ENCODE data around the gene VEGFC. TPM values are rescaled to one million over a fixed set of nuclear protein-coding genes. Genes with fewer than 3 reads are reported as not detected.

VEGFC gene
- total RNA-seq, 1 experiment from 2014 or later: not detected

DNA sequence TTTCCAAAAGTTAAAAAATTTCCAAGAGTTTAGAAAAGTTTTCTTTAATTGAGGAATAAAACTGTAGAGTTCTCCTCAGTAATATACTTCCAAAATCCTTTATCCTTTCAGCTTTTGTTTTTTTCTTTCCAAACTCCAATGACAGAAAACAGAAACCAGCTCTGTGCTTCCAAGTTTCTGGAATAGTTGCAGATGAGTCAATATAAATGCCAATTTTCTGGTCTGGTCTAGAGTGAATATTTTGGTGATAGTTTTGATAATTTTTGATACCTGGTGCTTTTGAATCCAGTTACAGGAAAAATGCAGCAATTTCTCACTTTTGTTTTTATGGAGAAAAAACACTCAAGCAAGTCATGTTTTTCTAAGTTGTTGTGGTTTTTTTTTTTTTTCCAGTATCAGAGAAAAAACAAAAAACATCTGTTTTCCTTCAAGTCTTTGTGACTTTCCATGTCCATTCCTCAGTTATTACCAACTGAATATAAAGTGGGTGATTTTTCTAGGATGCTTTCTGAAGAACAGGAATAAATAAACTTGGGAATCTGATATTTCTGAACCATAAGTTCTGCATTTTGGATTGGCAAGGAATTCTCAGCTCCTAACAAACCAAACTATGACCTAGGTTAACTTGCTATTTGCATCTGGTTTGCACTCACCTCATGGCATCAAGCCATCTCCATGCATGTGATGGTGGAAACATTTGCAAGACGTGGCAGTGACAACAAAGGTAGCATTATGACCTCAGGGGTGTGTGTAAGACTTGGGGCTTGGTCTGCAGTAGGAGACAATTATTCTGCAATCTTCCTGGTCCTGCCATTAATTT lies 139.1 kb downstream of the VEGFC start:
- ChIA-PET RAD21 (ENCODE audit: low non-redundant PET in 1 of 2, low total read pairs in 2 of 2, uncharacterized antibody in 2 of 2, unreplicated experiment in 2 of 2) (no interaction called here), CTCF (no interaction called here), POLR2A (no interaction called here)
- TF ChIP-seq YY1 (IDR thresholded peaks at IDR 0.05; ENCODE audit: extremely low read depth, insufficient replicate concordance, low read depth, low read length): no peak
- no peak for TF ChIP-seq JUND (IDR thresholded peaks at IDR 0.05)
- no peak for TF ChIP-seq SRF (IDR thresholded peaks at IDR 0.05; ENCODE audit: low read depth)
- TF ChIP-seq FOSL1 (IDR thresholded peaks at IDR 0.05; ENCODE audit: low read depth): no peak
- TF ChIP-seq, protein P1, sequence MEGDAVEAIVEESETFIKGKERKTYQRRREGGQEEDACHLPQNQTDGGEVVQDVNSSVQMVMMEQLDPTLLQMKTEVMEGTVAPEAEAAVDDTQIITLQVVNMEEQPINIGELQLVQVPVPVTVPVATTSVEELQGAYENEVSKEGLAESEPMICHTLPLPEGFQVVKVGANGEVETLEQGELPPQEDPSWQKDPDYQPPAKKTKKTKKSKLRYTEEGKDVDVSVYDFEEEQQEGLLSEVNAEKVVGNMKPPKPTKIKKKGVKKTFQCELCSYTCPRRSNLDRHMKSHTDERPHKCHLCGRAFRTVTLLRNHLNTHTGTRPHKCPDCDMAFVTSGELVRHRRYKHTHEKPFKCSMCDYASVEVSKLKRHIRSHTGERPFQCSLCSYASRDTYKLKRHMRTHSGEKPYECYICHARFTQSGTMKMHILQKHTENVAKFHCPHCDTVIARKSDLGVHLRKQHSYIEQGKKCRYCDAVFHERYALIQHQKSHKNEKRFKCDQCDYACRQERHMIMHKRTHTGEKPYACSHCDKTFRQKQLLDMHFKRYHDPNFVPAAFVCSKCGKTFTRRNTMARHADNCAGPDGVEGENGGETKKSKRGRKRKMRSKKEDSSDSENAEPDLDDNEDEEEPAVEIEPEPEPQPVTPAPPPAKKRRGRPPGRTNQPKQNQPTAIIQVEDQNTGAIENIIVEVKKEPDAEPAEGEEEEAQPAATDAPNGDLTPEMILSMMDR (IDR thresholded peaks at IDR 0.05 in 2 of 3, conservative IDR thresholded peaks at IDR 0.05 in 1 of 3; ENCODE audit: borderline replicate concordance in 1 of 3, insufficient read depth in 1 of 3, low read depth in 2 of 3, low read length in 2 of 3): no peak
- TF ChIP-seq, protein P2, sequence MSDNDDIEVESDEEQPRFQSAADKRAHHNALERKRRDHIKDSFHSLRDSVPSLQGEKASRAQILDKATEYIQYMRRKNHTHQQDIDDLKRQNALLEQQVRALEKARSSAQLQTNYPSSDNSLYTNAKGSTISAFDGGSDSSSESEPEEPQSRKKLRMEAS (IDR thresholded peaks at IDR 0.05): no peak
- TF ChIP-seq, protein P3, sequence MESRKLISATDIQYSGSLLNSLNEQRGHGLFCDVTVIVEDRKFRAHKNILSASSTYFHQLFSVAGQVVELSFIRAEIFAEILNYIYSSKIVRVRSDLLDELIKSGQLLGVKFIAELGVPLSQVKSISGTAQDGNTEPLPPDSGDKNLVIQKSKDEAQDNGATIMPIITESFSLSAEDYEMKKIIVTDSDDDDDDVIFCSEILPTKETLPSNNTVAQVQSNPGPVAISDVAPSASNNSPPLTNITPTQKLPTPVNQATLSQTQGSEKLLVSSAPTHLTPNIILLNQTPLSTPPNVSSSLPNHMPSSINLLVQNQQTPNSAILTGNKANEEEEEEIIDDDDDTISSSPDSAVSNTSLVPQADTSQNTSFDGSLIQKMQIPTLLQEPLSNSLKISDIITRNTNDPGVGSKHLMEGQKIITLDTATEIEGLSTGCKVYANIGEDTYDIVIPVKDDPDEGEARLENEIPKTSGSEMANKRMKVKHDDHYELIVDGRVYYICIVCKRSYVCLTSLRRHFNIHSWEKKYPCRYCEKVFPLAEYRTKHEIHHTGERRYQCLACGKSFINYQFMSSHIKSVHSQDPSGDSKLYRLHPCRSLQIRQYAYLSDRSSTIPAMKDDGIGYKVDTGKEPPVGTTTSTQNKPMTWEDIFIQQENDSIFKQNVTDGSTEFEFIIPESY (IDR thresholded peaks at IDR 0.05; ENCODE audit: extremely low read depth, insufficient replicate concordance, low read length): no peak
- TF ChIP-seq POLR2AphosphoS5 (IDR thresholded peaks at IDR 0.05; ENCODE audit: low read depth, low read length): no peak
- no peak for TF ChIP-seq SIN3A (IDR thresholded peaks at IDR 0.05; ENCODE audit: low read depth)
- no peak for TF ChIP-seq ZNF274 (IDR thresholded peaks at IDR 0.05; ENCODE audit: low read depth, low read length)
- TF ChIP-seq EGR1 (IDR thresholded peaks at IDR 0.05; ENCODE audit: low read depth): no peak
- TF ChIP-seq, protein P4, sequence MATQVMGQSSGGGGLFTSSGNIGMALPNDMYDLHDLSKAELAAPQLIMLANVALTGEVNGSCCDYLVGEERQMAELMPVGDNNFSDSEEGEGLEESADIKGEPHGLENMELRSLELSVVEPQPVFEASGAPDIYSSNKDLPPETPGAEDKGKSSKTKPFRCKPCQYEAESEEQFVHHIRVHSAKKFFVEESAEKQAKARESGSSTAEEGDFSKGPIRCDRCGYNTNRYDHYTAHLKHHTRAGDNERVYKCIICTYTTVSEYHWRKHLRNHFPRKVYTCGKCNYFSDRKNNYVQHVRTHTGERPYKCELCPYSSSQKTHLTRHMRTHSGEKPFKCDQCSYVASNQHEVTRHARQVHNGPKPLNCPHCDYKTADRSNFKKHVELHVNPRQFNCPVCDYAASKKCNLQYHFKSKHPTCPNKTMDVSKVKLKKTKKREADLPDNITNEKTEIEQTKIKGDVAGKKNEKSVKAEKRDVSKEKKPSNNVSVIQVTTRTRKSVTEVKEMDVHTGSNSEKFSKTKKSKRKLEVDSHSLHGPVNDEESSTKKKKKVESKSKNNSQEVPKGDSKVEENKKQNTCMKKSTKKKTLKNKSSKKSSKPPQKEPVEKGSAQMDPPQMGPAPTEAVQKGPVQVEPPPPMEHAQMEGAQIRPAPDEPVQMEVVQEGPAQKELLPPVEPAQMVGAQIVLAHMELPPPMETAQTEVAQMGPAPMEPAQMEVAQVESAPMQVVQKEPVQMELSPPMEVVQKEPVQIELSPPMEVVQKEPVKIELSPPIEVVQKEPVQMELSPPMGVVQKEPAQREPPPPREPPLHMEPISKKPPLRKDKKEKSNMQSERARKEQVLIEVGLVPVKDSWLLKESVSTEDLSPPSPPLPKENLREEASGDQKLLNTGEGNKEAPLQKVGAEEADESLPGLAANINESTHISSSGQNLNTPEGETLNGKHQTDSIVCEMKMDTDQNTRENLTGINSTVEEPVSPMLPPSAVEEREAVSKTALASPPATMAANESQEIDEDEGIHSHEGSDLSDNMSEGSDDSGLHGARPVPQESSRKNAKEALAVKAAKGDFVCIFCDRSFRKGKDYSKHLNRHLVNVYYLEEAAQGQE (IDR thresholded peaks at IDR 0.05; ENCODE audit: low read depth): no peak
- no peak for TF ChIP-seq CBX3 (IDR thresholded peaks at IDR 0.05; ENCODE audit: low read depth)
- no peak for TF ChIP-seq SP1 (IDR thresholded peaks at IDR 0.05; ENCODE audit: low read depth)
- no peak for TF ChIP-seq ZFX (IDR thresholded peaks at IDR 0.05)
- no peak for TF ChIP-seq RAD21 (IDR thresholded peaks at IDR 0.05; ENCODE audit: low read depth)
- no peak for TF ChIP-seq TCF7L2 (IDR thresholded peaks at IDR 0.05; ENCODE audit: borderline replicate concordance, extremely low read depth, insufficient read depth, insufficient read length)
- no peak for TF ChIP-seq CEBPB (IDR thresholded peaks at IDR 0.05; ENCODE audit: low read depth)
- TF ChIP-seq, protein P5, sequence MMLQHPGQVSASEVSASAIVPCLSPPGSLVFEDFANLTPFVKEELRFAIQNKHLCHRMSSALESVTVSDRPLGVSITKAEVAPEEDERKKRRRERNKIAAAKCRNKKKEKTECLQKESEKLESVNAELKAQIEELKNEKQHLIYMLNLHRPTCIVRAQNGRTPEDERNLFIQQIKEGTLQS (IDR thresholded peaks at IDR 0.05): no peak
- TF ChIP-seq ELF1 (IDR thresholded peaks at IDR 0.05; ENCODE audit: borderline replicate concordance, low read depth): no peak
- no TSS peak for BruUV-seq (replicated peaks)
- Histone ChIP-seq H4K20me1 (ENCODE audit: insufficient read depth) (no peaks in the 10 kb centered on the region), H3K4me2 (ENCODE audit: low read length) (no peak overlapping the region), H3K9me3 (ENCODE audit: control insufficient read depth in 1 of 2, insufficient read depth in 1 of 2, low read depth in 1 of 2, low read length in 2 of 2) (no peaks in the 10 kb centered on the region), H3K27me3 (ENCODE audit: insufficient read depth, low read length) (no peaks in the 10 kb centered on the region), H3K79me2 (ENCODE audit: insufficient read depth, low read length) (no peaks in the 10 kb centered on the region), H3K36me3 (ENCODE audit: control insufficient read depth in 1 of 2, insufficient read depth in 2 of 2, low read length in 2 of 2) (no peaks in the 10 kb centered on the region), H3K9ac (ENCODE audit: low read length) (no peak overlapping the region), H2AFZ (ENCODE audit: low read depth, low read length, poor library complexity, severe bottlenecking) (no peak overlapping the region), H3K27ac (ENCODE audit: low read depth, low read length) (no peak overlapping the region), H3K4me1 (ENCODE audit: control insufficient read depth in 1 of 2, insufficient read depth in 2 of 2, low read length in 2 of 2) (no peaks in the 10 kb centered on the region), H3K9me2 (ENCODE audit: insufficient read depth) (no peaks in the 10 kb centered on the region), H3K4me3 (replicated peaks in 1 of 2; ENCODE audit: low read depth in 1 of 2, low read length in 2 of 2) (no peak overlapping the region)
- ATAC-seq (no peak), DNase-seq (ENCODE audit: low read depth, low spot score) (no peak)
- intact Hi-C loops (cut with micrococcal nuclease): no loop called here

Measured in HCT116 (cell line).